Activated T-cell treated with anti-CD3 and anti-CD28 coated beads, Interleukin-2, amount 50 U/mL, for 1 hour (primary cell): ENCODE data around the gene ACCS.

ENCODE experiments used
- DNase-seq: peaks from one replicate; pipeline ENCODE4 v3.0.0-alpha.2; 2020

The ACCS gene

GRCh38 chr11:44043157-44043556 is 22.9 kb upstream of the ACCS start:
- no peak for DNase-seq

- DNase-seq, result no peak
These were observed 19.9 kb upstream of the ACCS start for GRCh38 chr11:44046182-44046581.

- DNase-seq, result no peak
These were observed 18.8 kb upstream of the ACCS start for GRCh38 chr11:44047298-44047697.

- no peak for DNase-seq
These were observed 18.1 kb upstream of the ACCS start, which contains the start of gene ACCSL for GRCh38 chr11:44047931-44048431. Gene ACCSL (plus strand): TSS chr11:44047981. CDS start chr11:44048037, 56 bp downstream.

- DNase-seq, result no peak
These were observed 16.2 kb upstream of the ACCS start for GRCh38 chr11:44049832-44050231.

- no peak for DNase-seq
These were observed 14.9 kb upstream of the ACCS start for GRCh38 chr11:44051171-44051570.

GRCh38 chr11:44057340-44057739 is 8.7 kb upstream of the ACCS start:
- DNase-seq, result no peak

GRCh38 chr11:44058275-44058674 is 7.8 kb upstream of the ACCS start:
- no peak for DNase-seq

GRCh38 chr11:44065161-44065661 is 859 bp upstream of the ACCS start:
- DNase-seq, result no peak

- DNase-seq, result no peak
These were observed 667 bp downstream of the ACCS start for GRCh38 chr11:44066732-44067141.

- DNase-seq, result no peak
These were observed 1.2 kb downstream of the ACCS start for GRCh38 chr11:44067266-44067665.

- DNase-seq, result no peak
These were observed 2.1 kb downstream of the ACCS start for GRCh38 chr11:44068180-44068579.

- no peak for DNase-seq
These were observed 5.1 kb downstream of the ACCS start for GRCh38 chr11:44071157-44071556.

- DNase-seq, result no peak
These were observed 6.9 kb downstream of the ACCS start for GRCh38 chr11:44072757-44073658.

- DNase-seq, result no peak
These were observed 12.7 kb downstream of the ACCS start for GRCh38 chr11:44078794-44079193.

GRCh38 chr11:44079376-44079775 is 13.3 kb downstream of the ACCS start:
- DNase-seq, result no peak

GRCh38 chr11:44080951-44081350 is 14.9 kb downstream of the ACCS start:
- no peak for DNase-seq

- no peak for DNase-seq
These were observed 16.6 kb downstream of the ACCS start for GRCh38 chr11:44082645-44083044.

GRCh38 chr11:44083433-44083832 is 17.4 kb downstream of the ACCS start:
- DNase-seq, result no peak

- DNase-seq, result no peak
These were observed 17.8 kb downstream of the ACCS start for GRCh38 chr11:44083906-44084305.

GRCh38 chr11:44085330-44085729 is 19.3 kb downstream of the ACCS start:
- no peak for DNase-seq

- DNase-seq, result no peak
These were observed 22.3 kb downstream of the ACCS start for GRCh38 chr11:44088377-44088776.

GRCh38 chr11:44088871-44089270 is 22.8 kb downstream of the ACCS start:
- DNase-seq, result no peak

- DNase-seq, result no peak
These were observed 24.5 kb downstream of the ACCS start for GRCh38 chr11:44090539-44090938.
